GM23338 (cell line): ENCODE data around the gene TSEN2. TPM values are rescaled to one million over a fixed set of nuclear protein-coding genes. Genes with fewer than 3 reads are reported as not detected.

Experiments
- ATAC-seq: fragments of 200-7000 bp; cut with Tn5 transposase; 3 replicates; pipeline ENCODE4 v1.9.1; 2020
- DNase-seq: peaks from one replicate; pipeline ENCODE4 v3.0.0-alpha.2; 2015; ENCODE audit warnings: low spot score
- H2AFZ ChIP-seq: fragments of 200-600 bp; sonication (generic); 2 replicates; pipeline ENCODE4 v1.8.0; 2016; ENCODE audit warnings: antibody characterized with exemption, mild to moderate bottlenecking, moderate library complexity
- H3F3A ChIP-seq: fragments of 200-600 bp; sonication (generic); replicated peaks from 2 replicates; pipeline ENCODE4 v1.8.0; 2017; ENCODE audit warnings: antibody characterized with exemption, mixed run types, low read depth
- H3K27ac ChIP-seq: fragments of 200-600 bp; sonication (generic); 2 replicates; pipeline ENCODE4 v1.6.1; 2016; ENCODE audit warnings: low read depth
- H3K27me3 ChIP-seq: fragments of 200-600 bp; sonication (generic); 2 replicates; pipeline ENCODE4 v1.8.0; 2016; ENCODE audit warnings: mild to moderate bottlenecking, mixed run types, moderate library complexity; ENCODE audit not compliant: insufficient read depth
- H3K36me3 ChIP-seq: fragments of 200-600 bp; sonication (generic); 2 replicates; pipeline ENCODE4 v1.8.0; 2016; ENCODE audit warnings: mild to moderate bottlenecking; ENCODE audit not compliant: insufficient read depth
- H3K4me1 ChIP-seq: fragments of 200-600 bp; sonication (generic); 2 replicates; pipeline ENCODE4 v1.8.0; 2016; ENCODE audit warnings: mild to moderate bottlenecking, moderate library complexity; ENCODE audit not compliant: insufficient read depth
- H3K4me2 ChIP-seq: fragments of 200-600 bp; sonication (generic); 2 replicates; pipeline ENCODE4 v1.7.1; 2017; ENCODE audit warnings: mixed run types
- H3K4me3 ChIP-seq: fragments of 200-600 bp; sonication (generic); 2 replicates; pipeline ENCODE4 v1.6.1; 2016; ENCODE audit warnings: mixed run types
- H3K79me2 ChIP-seq: fragments of 200-600 bp; sonication (generic); replicated peaks from 2 replicates; pipeline ENCODE4 v1.8.0; 2017; ENCODE audit warnings: mild to moderate bottlenecking; ENCODE audit not compliant: insufficient read depth
- H3K9me2 ChIP-seq: fragments of 200-600 bp; sonication (generic); 2 replicates; pipeline ENCODE4 v1.8.0; 2017; ENCODE audit not compliant: insufficient read depth
- H4K20me1 ChIP-seq: fragments of 200-600 bp; sonication (generic); replicated peaks from 2 replicates; pipeline ENCODE4 v1.8.0; 2017; ENCODE audit warnings: mild to moderate bottlenecking; ENCODE audit not compliant: insufficient read depth
- H3K27ac Mint-ChIP-seq: 2 replicates; pipeline ENCODE4 v1.8.0; 2020; ENCODE audit warnings: inconsistent platforms, mild to moderate bottlenecking, moderate library complexity, mixed read lengths
- H3K27me3 Mint-ChIP-seq: 3 replicates; pipeline ENCODE4 v1.8.0; 2022; ENCODE audit warnings: low read depth, mild to moderate bottlenecking, moderate library complexity, mixed read lengths, inconsistent platforms; ENCODE audit not compliant: insufficient read depth, poor library complexity
- H3K36me3 Mint-ChIP-seq: 3 replicates; pipeline ENCODE4 v1.8.0; 2021; ENCODE audit warnings: low read depth, mild to moderate bottlenecking, inconsistent platforms, moderate library complexity, mixed read lengths
- H3K4me1 Mint-ChIP-seq: 3 replicates; pipeline ENCODE4 v1.8.0; 2020; ENCODE audit warnings: mild to moderate bottlenecking, inconsistent platforms, mixed read lengths
- H3K4me3 Mint-ChIP-seq: 3 replicates; pipeline ENCODE4 v1.8.0; 2021; ENCODE audit warnings: moderate library complexity, mild to moderate bottlenecking, inconsistent platforms, mixed read lengths
- H3K9me3 Mint-ChIP-seq: 3 replicates; pipeline ENCODE4 v1.8.0; 2020; ENCODE audit warnings: moderate library complexity, mild to moderate bottlenecking, inconsistent platforms, mixed read lengths
- CREB1 ChIP-seq: fragments of 250-450 bp; sonication (Bioruptor Pico); IDR thresholded peaks from 2 replicates; pipeline ENCODE4 v1.5.0; 2020; ENCODE audit warnings: low read depth, mild to moderate bottlenecking, moderate library complexity
- ETS1 ChIP-seq: IDR thresholded peaks from 2 replicates; pipeline ENCODE4 v1.6.1; 2016; ENCODE audit warnings: antibody characterized with exemption
- NANOG ChIP-seq: IDR thresholded peaks from 2 replicates; pipeline ENCODE4 v1.6.1; 2016; ENCODE audit warnings: antibody characterized with exemption, borderline replicate concordance
- POLR2AphosphoS5 ChIP-seq: IDR thresholded peaks from 2 replicates; pipeline ENCODE4 v1.6.1; 2016; ENCODE audit warnings: antibody characterized with exemption, low read depth
- REST ChIP-seq: IDR thresholded peaks from one replicate; pipeline ENCODE4 v1.6.1; 2018; ENCODE audit warnings: antibody characterized with exemption; ENCODE audit not compliant: unreplicated experiment
- ZNF114 ChIP-seq: fragments of 250-450 bp; sonication (Bioruptor Pico); IDR thresholded peaks from 2 replicates; pipeline ENCODE4 v1.5.0; 2020; ENCODE audit warnings: mild to moderate bottlenecking, moderate library complexity
- polyA plus RNA-seq: library from polyadenylated mRNA; unstranded; fragments of >200 nt; fragmentation: Nextera tagmentation; extraction: Ambion mirVana; gene quantifications from 2 replicates; pipeline ENCODE4 v1.2.1, GENCODE V29; 2016
- total RNA-seq: library from RNA; depleted of rRNA; stranded (reverse); fragments of >200 nt; shearing (Covaris generic); gene quantifications from 2 replicates; pipeline ENCODE4 v1.2.3, GENCODE V29; 2014

Gene TSEN2
- total and polyA plus RNA-seq, 2 experiments from 2014 or later, result 27.7 to 30.0 TPM

GRCh38 chr3:12461097-12461649 lies 23.1 kb upstream of the TSEN2 start:
- H3K4me2 ChIP-seq, result no peak overlapping the region
- TF ChIP-seq ZNF114 (CRISPR knock-in tag) (no peak), NANOG (no peak)
- H3K9me3 Mint-ChIP-seq, result no peaks in the 10 kb centered on the region

GRCh38 chr3:12462159-12462947 lies 21.9 kb upstream of the TSEN2 start:
- Histone ChIP-seq H3K36me3 (no peaks in the 10 kb centered on the region), H3F3A (no peaks in the 10 kb centered on the region), H3K9me2 (no peaks in the 10 kb centered on the region), H3K27me3 (no peaks in the 10 kb centered on the region), H2AFZ (peak overlapping the region; percentile 78), H3K79me2 (no peaks in the 10 kb centered on the region), H4K20me1 (no peaks in the 10 kb centered on the region), H3K4me3 (no peak overlapping the region), H3K4me2 (no peak overlapping the region), H3K4me1 (no peaks in the 10 kb centered on the region), H3K27ac (no peak overlapping the region)
- TF ChIP-seq REST, result no peak
- TF ChIP-seq ZNF114 (CRISPR knock-in tag), result no peak
- no peak for TF ChIP-seq POLR2AphosphoS5
- TF ChIP-seq CREB1, result no peak
- TF ChIP-seq ETS1, result no peak
- Mint-ChIP-seq H3K4me3 (no peak overlapping the region), H3K9me3 (no peaks in the 10 kb centered on the region), H3K27me3 (peaks cover 5% of the 10 kb centered on the region), H3K36me3 (no peaks in the 10 kb centered on the region), H3K27ac (no peak overlapping the region), H3K4me1 (peaks cover 3% of the 10 kb centered on the region; the same call in 2 of the 3 replicates)
- ATAC-seq (no peak), DNase-seq (no peak)

More at GRCh38 chr3:12461097-12461649, 23.1 kb upstream of the TSEN2 start:
- no peaks in the 10 kb centered on the region for H3F3A ChIP-seq
- no peak for ATAC-seq
- no peak overlapping the region for H3K4me3 Mint-ChIP-seq
- no peak overlapping the region for H3K27ac ChIP-seq
- no peak overlapping the region for H3K27ac Mint-ChIP-seq
- no peak for DNase-seq
- H3K79me2 ChIP-seq, result no peaks in the 10 kb centered on the region
- H3K36me3 ChIP-seq, result no peaks in the 10 kb centered on the region
- H3K27me3 ChIP-seq, result no peaks in the 10 kb centered on the region
- no peaks in the 10 kb centered on the region for H4K20me1 ChIP-seq
- H3K4me3 ChIP-seq, result no peak overlapping the region
- peak overlapping the region; percentile 95 for H2AFZ ChIP-seq
- no peaks in the 10 kb centered on the region for H3K9me2 ChIP-seq
- no peaks in the 10 kb centered on the region for H3K36me3 Mint-ChIP-seq
- H3K4me1 Mint-ChIP-seq, result peaks cover 3% of the 10 kb centered on the region; the same call in 2 of the 3 replicates
- no peaks in the 10 kb centered on the region for H3K4me1 ChIP-seq
- peaks cover 5% of the 10 kb centered on the region for H3K27me3 Mint-ChIP-seq
